Esophagus squamous epithelium (tissue), 4 donors: ENCODE results near the gene COX7A1.

Source experiments
- CTCF ChIP-seq, 6 experiments: fragments of 450-650 bp in 4 of 6; fragments of 200-600 bp in 2 of 6; sonication (generic) in 2 of 6; IDR thresholded peaks; one replicate each; pipeline ENCODE4 v1.5.1; 2016 to 2019; ENCODE audit warnings: antibody characterized with exemption in 6 of 6, mild to moderate bottlenecking in 4 of 6, moderate library complexity in 4 of 6
- POLR2A ChIP-seq, 4 donors: fragments of 450-650 bp; IDR thresholded peaks; one replicate each; pipeline ENCODE4 v1.6.1; 2017; ENCODE audit warnings: antibody characterized with exemption in 4 of 4, mild to moderate bottlenecking in 4 of 4, moderate library complexity in 3 of 4

- no peak for TF ChIP-seq POLR2A (IDR thresholded peaks at IDR 0.05)
- TF ChIP-seq CTCF (IDR thresholded peaks at IDR 0.05), result no peak
Measured at GRCh38 chr19:36139120-36139472, 13.2 kb downstream of the COX7A1 start.
